ENCODE measurements around the gene MYRIP. TPM values are rescaled to one million over a fixed set of nuclear protein-coding genes. Genes with fewer than 3 reads are reported as not detected.

MYRIP gene
- total RNA-seq, 1 experiment from 2014 or later = 0.44 TPM

DNA sequence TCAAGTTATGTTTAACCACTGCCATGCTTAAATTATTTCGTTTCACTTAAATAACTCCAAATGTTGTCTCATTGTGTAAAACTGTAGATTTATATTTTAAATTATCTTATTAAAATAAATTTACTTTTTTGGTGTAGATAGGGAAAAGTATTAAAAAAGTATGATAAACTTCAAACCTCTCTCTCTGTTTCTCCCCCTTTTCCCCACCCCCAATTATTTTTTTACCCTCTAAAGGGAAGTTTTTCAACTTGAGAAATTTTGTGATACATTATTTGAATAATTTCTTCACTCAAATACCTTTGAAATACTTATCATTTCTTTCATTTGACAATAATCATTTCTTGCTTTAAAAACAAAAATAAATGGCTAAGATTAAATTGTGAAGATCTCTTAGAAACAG, 433.2 kb downstream of the MYRIP start (continued):
- TF ChIP-seq ZBTB33 (IDR thresholded peaks at IDR 0.05; ENCODE audit: extremely low read depth, insufficient replicate concordance, low read length) = no peak

DNA sequence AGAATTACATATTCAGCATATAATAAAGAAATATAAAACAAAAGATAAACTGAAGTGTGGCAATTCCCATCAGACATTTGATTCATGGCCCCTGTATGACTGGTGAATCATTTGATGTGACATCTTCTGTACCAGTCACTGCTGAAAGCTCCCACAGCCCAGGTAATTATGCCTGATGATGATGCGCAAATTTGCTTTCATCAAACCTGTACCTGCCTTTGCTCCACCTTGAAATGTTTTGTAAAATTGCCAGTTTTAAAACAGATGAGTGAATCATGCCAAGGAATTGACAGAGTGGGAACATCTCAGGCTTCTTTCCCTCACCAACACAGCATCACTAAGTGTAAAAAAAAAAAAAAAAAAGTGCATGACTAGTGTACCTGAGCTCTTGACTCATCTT, 433.6 kb downstream of the MYRIP start:
- Histone ChIP-seq H3K4me3 (replicated peaks in 1 of 2; ENCODE audit: low read depth in 1 of 2, low read length in 2 of 2) (no peak overlapping the region), H2AFZ (ENCODE audit: low read depth, low read length, poor library complexity, severe bottlenecking) (no peak overlapping the region), H3K9me3 (ENCODE audit: control insufficient read depth in 1 of 2, insufficient read depth in 1 of 2, low read depth in 1 of 2, low read length in 2 of 2) (no peaks in the 10 kb centered on the region), H3K36me3 (ENCODE audit: control insufficient read depth in 1 of 2, insufficient read depth in 2 of 2, low read length in 2 of 2) (no peaks in the 10 kb centered on the region), H4K20me1 (ENCODE audit: insufficient read depth) (no peaks in the 10 kb centered on the region; the same call in 1 of the 2 replicates), H3K4me2 (ENCODE audit: low read length) (no peak overlapping the region), H3K27me3 (ENCODE audit: insufficient read depth, low read length) (no peaks in the 10 kb centered on the region), H3K9ac (ENCODE audit: low read length) (no peak overlapping the region), H3K79me2 (ENCODE audit: insufficient read depth, low read length) (no peaks in the 10 kb centered on the region), H3K9me2 (ENCODE audit: insufficient read depth) (no peaks in the 10 kb centered on the region), H3K4me1 (ENCODE audit: control insufficient read depth in 1 of 2, insufficient read depth in 2 of 2, low read length in 2 of 2) (no peaks in the 10 kb centered on the region), H3K27ac (ENCODE audit: low read depth, low read length) (no peak overlapping the region)
- no peak for TF ChIP-seq POLR2A (IDR thresholded peaks at IDR 0.05; ENCODE audit: borderline replicate concordance, extremely low read depth, insufficient read depth, insufficient read length)
- no peak for TF ChIP-seq RAD21 (IDR thresholded peaks at IDR 0.05; ENCODE audit: low read depth)
- no peak for TF ChIP-seq CBX3 (IDR thresholded peaks at IDR 0.05; ENCODE audit: low read depth)
- no peak for TF ChIP-seq YY1 (IDR thresholded peaks at IDR 0.05; ENCODE audit: extremely low read depth, insufficient replicate concordance, low read depth, low read length)
- TF ChIP-seq ELF1 (IDR thresholded peaks at IDR 0.05; ENCODE audit: borderline replicate concordance, low read depth) = no peak
- no peak for TF ChIP-seq EZH2 (IDR thresholded peaks at IDR 0.05)
- no TSS peak for BruUV-seq (replicated peaks)
- ATAC-seq (no peak), DNase-seq (ENCODE audit: low read depth, low spot score) (no peak)
- ChIA-PET RAD21 (ENCODE audit: low non-redundant PET in 1 of 2, low total read pairs in 2 of 2, uncharacterized antibody in 2 of 2, unreplicated experiment in 2 of 2) (no interaction called here), POLR2A (no interaction called here), CTCF (no interaction called here)
- intact Hi-C loops (cut with micrococcal nuclease) = no loop called here

Measured in HCT116 (cell line).